HCT116 (cell line): ENCODE data around the gene KCNJ14.

Source experiments
- POLR2AphosphoS5 ChIP-seq: IDR thresholded peaks from 2 replicates; pipeline ENCODE4 v1.6.1; 2011; ENCODE audit warnings: mild to moderate bottlenecking, low read depth, low read length, moderate library complexity
- TF ChIP-seq, protein P1 (sequence below), 3 experiments: fragments of 200-600 bp in 1 of 3; sonication (generic) in 1 of 3; IDR thresholded peaks in 2 of 3; conservative IDR thresholded peaks in 1 of 3; 2 replicates each; pipeline ENCODE4 v1.5.1; 2012 to 2017; ENCODE audit warnings: low read depth in 2 of 3, low read length in 2 of 3, antibody characterized with exemption in 1 of 3, borderline replicate concordance in 1 of 3, control low read depth in 1 of 3, mild to moderate bottlenecking in 1 of 3, mixed read lengths in 1 of 3, mixed run types in 1 of 3, moderate library complexity in 1 of 3; ENCODE audit not compliant: insufficient read depth in 1 of 3

- TF ChIP-seq POLR2AphosphoS5, result no peak
- TF ChIP-seq, protein P1, sequence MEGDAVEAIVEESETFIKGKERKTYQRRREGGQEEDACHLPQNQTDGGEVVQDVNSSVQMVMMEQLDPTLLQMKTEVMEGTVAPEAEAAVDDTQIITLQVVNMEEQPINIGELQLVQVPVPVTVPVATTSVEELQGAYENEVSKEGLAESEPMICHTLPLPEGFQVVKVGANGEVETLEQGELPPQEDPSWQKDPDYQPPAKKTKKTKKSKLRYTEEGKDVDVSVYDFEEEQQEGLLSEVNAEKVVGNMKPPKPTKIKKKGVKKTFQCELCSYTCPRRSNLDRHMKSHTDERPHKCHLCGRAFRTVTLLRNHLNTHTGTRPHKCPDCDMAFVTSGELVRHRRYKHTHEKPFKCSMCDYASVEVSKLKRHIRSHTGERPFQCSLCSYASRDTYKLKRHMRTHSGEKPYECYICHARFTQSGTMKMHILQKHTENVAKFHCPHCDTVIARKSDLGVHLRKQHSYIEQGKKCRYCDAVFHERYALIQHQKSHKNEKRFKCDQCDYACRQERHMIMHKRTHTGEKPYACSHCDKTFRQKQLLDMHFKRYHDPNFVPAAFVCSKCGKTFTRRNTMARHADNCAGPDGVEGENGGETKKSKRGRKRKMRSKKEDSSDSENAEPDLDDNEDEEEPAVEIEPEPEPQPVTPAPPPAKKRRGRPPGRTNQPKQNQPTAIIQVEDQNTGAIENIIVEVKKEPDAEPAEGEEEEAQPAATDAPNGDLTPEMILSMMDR (IDR thresholded peaks at IDR 0.05 in 2 of 3, conservative IDR thresholded peaks at IDR 0.05 in 1 of 3; ENCODE audit: borderline replicate concordance in 1 of 3, insufficient read depth in 1 of 3, low read depth in 2 of 3, low read length in 2 of 3), result no peak
These were observed 1.1 kb upstream of the KCNJ14 start for GRCh38 chr19:48454150-48454730.
